ENCODE measurements around the gene IFNL2.

IFNL2 gene

DNA sequence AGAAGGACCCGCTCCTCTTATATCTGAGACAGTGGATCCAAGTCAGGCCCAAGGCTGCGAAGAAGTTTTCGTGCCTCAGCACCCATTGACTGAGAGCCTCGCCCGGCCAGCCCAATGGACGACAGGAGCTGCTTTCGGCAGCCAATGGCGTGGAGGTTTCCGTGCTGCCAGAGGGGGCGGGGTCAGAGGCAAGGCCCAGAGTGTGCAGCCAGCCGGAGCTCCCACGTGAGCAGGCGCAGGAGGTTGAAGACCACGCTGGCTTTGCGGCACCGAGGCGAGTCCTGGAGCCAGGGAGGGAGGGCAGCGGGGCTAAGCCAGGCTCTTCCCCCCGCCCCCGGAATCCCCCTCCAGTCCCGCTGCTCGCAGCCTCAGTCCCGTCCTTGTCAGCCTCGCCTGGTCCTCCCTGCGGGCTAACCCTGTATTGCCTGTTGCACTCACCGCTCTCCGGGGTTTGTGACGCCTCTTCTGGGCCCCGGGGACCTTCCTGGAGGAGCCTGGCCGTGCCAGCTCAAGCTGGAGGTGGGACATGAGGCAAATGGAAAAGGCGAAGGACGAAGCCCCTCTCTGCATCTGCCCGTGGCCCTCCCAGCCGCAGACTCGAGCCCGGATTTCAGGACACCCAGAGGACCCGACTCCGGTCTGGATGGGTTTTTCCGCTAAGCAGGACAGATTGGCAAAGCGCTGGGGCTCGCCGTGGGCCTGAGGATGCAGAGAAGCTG, 21.1 kb upstream of the IFNL2 start:
- POLR2A ChIA-PET: no interaction called here
- CTCF ChIA-PET: interaction anchor here (1.2 kb wide), 1 partner anchor 13 kb away, joined by 3 read pairs; no protein-coding TSS in a partner anchor

DNA sequence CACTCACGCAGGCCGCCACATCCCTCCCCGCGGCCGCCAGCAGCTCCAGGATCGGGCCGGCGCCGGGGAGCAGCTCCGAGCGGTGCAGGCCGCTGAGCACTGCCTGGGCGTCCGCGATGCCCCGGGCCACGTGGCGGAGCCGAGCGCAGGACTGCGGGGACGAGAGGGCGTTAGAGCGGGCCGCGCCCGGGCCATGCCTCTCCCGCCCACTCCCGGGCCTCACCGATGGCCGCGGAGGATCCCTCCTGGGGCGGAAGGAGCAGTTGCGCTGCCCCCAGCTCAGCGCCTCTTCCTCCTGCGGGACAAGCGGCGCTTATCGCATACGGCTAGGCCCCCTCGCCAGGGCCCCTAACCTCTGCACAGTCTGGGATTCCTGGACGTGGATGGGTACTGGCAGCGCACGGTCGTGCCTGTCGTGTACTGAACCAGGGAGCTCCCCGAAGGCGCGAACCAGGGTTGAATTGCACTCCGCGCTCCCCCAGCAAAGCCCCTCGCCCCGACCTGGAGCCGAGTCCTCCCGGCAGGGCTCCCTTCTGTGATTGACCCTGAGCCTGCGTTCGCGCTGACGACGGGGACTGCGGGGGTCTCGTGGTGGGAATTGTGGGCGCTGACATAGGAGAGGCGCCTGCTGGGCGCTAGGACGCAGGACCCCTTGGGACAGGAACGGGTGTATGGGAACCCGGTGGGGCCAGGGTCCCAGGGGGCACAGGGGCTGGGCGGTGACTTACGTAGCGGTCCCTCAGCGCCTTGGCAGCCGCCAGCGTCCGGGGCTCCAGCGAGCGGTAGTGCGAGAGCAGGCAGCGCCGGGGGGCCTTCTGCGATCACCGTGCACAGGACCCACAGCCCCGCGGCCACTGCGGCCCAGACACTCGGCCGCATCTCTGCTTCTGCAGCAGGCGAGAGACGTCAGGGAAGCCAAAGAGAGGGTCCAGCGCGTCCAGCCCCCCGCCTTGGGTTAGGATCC, 20.2 kb upstream of the IFNL2 start:
- POLR2A ChIA-PET: no interaction called here
- CTCF ChIA-PET: interaction anchor here (1.2 kb wide), 1 partner anchor 12 kb away, joined by 3 read pairs; no protein-coding TSS in a partner anchor
- no peak for DNase-seq (ENCODE audit: extremely low spot score)
- TF ChIP-seq, protein P1, sequence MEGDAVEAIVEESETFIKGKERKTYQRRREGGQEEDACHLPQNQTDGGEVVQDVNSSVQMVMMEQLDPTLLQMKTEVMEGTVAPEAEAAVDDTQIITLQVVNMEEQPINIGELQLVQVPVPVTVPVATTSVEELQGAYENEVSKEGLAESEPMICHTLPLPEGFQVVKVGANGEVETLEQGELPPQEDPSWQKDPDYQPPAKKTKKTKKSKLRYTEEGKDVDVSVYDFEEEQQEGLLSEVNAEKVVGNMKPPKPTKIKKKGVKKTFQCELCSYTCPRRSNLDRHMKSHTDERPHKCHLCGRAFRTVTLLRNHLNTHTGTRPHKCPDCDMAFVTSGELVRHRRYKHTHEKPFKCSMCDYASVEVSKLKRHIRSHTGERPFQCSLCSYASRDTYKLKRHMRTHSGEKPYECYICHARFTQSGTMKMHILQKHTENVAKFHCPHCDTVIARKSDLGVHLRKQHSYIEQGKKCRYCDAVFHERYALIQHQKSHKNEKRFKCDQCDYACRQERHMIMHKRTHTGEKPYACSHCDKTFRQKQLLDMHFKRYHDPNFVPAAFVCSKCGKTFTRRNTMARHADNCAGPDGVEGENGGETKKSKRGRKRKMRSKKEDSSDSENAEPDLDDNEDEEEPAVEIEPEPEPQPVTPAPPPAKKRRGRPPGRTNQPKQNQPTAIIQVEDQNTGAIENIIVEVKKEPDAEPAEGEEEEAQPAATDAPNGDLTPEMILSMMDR (IDR thresholded peaks at IDR 0.05; ENCODE audit: control extremely low read depth, extremely low read depth, low read depth, missing control alignments): no peak

More for the DNA sequence above, 21.1 kb upstream of the IFNL2 start:
- TF ChIP-seq, protein P1 (IDR thresholded peaks at IDR 0.05; ENCODE audit: control extremely low read depth, extremely low read depth, low read depth, missing control alignments): no peak
- no peak for DNase-seq (ENCODE audit: extremely low spot score)

DNA sequence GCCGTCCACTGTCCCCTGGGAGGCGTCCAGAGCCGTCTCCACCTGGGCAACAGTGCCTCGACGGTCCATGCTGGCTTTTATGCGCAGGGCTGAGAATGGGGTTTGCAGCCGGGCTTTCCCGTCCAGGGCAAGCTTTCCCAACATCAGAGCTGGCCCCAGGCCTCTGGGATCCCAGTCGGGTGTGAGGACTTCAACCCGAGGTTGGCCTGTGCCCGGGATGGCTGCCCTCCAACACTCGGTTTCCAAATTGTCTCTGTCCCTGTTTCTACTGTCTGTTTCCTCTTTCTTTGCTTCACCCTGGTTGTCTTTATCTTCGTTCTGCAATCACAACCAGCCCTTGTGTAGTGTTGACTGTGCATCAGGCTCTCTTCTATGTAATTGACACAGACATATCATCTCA, 19.4 kb upstream of the IFNL2 start, which contains the start of gene IFNL4:
Gene IFNL4 (minus strand): TSS at position 51 of the 400 bp plus-strand sequence.
- POLR2A ChIA-PET: no interaction called here
- DNase-seq (ENCODE audit: extremely low spot score): no peak
- TF ChIP-seq, protein P1 (IDR thresholded peaks at IDR 0.05; ENCODE audit: control extremely low read depth, extremely low read depth, low read depth, missing control alignments): no peak
- CTCF ChIA-PET: no interaction called here

DNA sequence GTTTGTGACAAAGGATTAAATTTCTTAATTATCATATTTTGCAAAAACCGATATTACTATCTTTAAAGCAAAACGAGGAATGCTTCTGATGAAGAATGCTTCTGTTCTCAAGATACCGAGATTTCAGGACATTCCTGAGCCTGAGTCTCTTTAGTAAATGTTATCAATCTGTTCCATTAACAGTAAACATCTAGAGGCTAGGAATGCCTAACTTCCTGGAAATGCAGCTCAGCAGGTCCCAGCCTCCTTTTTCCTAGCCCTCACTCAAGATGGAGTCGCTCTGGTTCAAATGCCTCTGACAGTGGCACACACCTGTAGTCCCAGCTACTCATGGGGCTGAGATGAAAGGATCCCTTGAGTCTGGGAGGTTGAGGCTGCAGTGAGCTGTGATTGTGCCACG, 17.1 kb upstream of the IFNL2 start:
- CTCF ChIA-PET: no interaction called here
- no peak for DNase-seq (ENCODE audit: extremely low spot score)
- TF ChIP-seq, protein P1 (IDR thresholded peaks at IDR 0.05; ENCODE audit: control extremely low read depth, extremely low read depth, low read depth, missing control alignments): no peak
- POLR2A ChIA-PET: no interaction called here

DNA sequence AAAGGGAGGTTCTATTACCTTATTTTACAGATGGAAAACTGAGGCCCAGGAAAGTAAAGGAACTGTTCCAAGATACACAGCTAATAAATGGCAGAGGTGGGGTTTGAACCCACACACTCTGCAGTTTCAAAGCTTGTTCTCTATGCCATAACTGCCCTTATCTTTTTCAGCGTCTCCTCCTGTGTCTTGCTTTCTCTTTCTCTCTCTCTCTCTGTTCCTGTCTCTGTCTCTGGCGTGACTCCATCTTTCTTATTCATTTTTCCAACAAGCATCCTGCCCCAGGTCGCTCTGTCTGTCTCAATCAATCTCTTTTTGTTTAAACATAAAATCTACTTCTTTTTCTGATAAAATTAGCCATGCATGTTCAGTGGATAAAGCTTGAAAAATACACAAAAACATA, 16.4 kb upstream of the IFNL2 start:
- POLR2A ChIA-PET: no interaction called here
- no peak for DNase-seq (ENCODE audit: extremely low spot score)
- TF ChIP-seq, protein P1 (IDR thresholded peaks at IDR 0.05; ENCODE audit: control extremely low read depth, extremely low read depth, low read depth, missing control alignments): no peak
- CTCF ChIA-PET: no interaction called here

DNA sequence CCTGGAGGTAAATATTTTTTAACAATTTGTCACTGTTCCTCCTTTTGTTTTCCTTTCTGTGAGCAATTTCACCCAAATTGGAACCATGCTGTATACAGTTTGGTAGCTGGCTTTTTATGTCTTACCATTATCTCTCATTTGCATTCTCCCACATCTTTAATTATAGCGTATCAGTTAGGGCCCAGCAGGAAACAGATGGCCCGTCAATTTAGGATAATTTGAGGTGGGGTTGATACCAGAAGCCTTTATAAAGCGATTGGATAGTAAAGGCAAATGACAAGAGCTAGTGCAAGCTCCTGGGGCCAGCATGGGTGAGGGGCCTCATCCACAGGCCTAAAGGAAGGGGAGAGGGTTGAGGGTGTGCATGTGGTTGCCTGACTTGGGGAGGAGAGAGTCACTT, 15.7 kb upstream of the IFNL2 start:
- POLR2A ChIA-PET: no interaction called here
- CTCF ChIA-PET: interaction anchor here (0.9 kb wide), 1 partner anchor 37 kb away, joined by 3 read pairs; no protein-coding TSS in a partner anchor
- no peak for DNase-seq (ENCODE audit: extremely low spot score)
- TF ChIP-seq, protein P1 (IDR thresholded peaks at IDR 0.05; ENCODE audit: control extremely low read depth, extremely low read depth, low read depth, missing control alignments): no peak

Data from GM10248 (cell line).